HG02642 (cell line): Measurements from ENCODE around the gene ARAP3.
A peak's percentile ranks its signal among the peaks of the same experiment; 100 is the strongest.
"Not testable (repeated sequence)": the region's sequence is repeated elsewhere in the genome, so short reads cannot be mapped to it uniquely, and the experiment has no call there.

Experiments used
- ATAC-seq: cut with Tn5 transposase; IDR thresholded peaks from one replicate; pipeline ENCODE4 v1.9.1; 2021; ENCODE audit warnings: mild to moderate bottlenecking; ENCODE audit not compliant: unreplicated experiment, poor library complexity

Gene ARAP3

GRCh38 chr5:141623611-141624010, 58.4 kb downstream of the ARAP3 start:
- no peak for ATAC-seq

DNA sequence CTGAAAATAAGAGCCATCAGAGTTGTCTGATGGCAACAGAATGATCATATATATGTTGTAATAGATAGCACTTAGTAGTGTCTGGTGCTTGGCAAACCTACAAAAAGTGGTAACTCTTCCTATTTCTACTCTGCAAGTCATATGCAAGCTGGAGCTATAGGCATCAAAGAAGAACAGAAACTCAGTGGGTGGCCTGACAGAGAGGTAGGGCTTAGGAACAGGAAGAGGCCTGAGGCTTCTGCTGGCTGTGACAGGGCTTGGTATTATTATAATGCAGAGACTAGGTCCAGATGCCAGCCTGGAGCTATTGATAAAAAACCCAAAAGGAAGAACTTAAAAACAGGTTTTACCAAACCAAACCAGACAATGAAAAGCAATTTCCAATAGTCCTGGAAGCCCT, 58.8 kb downstream of the ARAP3 start:
- peak; percentile 39 for ATAC-seq

DNA sequence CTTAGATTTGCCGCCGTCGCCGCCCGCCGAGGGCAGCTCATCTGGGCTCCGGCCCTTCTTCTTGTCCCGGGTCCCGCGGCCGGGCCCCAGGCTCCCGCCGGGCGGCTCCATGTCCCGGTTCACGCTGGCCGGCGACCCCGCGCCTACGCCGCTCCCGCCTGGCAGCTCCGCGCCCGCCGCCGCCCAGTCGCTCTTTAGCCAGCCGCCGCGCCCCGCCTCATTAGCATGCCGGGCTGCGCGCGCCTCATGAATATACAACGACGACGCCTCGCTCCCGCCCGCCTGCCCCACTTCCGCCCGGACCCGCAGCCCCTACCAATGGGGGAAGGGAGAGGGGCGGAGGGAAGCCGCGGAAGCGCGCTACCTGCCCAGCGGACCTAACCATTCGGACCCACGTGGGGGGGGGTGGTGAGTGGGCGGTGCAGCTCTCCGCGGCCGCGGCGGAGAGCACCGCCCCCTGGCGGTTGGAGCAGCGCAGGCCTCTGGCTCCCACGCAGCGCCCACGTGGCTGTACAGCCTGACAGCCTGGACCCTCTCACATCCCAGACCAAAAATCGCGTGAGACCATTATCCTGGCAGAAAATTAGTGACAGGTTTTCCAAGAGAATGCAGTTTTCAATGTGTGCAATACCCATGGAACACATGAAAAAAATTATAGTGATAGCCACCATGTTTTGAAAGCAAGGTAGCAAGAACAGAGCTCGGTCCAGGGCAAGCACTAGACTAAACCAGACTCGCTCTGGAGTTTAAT, 63.1 kb downstream of the ARAP3 start, which contains the start of gene DIAPH1:
TSS of gene DIAPH1 (minus strand) at position 197 of the 751 bp plus-strand sequence. CDS start at position 111, 86 bp downstream.
- peak; percentile 85 for ATAC-seq

- peak; percentile 35 for ATAC-seq
Measured at GRCh38 chr5:141618030-141618803, 63.8 kb downstream of the ARAP3 start.

- no peak for ATAC-seq
Measured at GRCh38 chr5:141617682-141618029, 64.4 kb downstream of the ARAP3 start.

DNA sequence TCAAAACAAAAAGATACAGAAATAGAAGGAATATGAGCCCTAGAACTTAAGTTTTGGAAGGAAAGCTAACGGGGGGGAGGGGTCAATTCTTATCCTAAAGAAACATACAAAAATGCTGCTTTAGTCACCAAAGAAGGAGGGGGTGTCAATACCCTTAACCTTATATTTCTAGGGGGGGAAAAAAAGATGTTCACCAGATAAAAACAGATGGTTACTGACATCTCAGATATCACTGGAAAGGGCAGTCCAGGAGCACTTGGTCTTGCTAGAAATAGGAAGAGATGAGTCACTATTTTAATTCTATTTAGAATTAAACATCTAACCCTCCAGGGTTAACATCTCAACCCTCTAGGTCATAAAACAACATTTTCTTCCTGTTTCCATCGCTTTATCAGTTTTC, 64.9 kb downstream of the ARAP3 start:
- ATAC-seq: no peak

DNA sequence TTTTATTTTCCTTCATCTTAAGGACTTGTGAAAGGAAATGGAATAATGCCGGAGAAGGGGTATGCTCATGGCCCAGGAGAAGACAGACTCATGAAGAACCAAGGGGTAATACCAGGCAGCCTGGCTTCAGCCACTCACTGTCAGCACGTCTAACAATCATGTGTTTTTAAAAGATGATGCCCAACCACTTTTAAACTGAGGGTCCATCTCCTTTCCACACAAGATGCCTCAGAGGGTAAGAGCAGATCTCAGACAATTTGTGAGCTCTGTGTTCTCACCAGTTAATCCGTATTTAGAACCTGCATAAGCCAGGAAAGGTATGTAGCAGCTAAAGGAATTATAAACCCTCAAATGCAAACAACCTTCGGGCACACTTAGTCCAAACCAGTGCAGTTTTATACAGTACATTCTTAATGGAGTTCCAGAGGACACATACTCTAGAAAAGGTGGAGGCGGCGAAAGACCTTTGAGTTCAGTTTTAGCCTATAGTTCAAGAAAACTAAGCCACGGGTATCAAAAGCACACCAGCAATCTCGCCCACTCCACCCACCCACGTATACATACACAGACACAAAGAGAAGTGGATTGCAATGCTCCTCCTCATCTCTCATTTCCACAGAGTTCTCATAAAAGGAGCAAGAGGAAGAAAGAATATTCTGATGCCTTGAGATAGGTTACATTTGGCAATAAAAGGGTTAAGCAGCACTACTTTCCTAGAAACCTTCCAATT, 65.9 kb downstream of the ARAP3 start:
- ATAC-seq: no peak

DNA sequence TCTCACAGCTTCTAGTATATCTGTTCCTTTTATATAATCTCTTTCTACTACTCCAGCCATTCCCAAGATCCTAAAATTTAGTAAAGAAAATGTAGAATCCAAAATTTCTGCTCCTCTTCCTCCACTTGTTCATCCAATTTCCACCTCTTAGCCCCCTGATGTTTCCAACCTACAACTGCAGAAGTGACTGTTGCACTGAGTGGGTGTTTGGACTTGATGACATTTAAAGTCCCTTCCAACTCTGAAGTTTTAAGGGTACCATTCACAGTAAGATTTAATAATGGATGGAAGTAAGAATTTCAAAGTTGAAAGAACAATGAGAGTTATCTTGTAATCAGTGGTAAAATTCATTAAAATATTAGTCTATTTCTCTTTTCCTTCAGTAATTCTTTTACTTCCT, 68.7 kb downstream of the ARAP3 start:
- ATAC-seq: no peak

- ATAC-seq: no peak
Measured at GRCh38 chr5:141611289-141611688, 70.7 kb downstream of the ARAP3 start.

GRCh38 chr5:141609921-141610320, 72.1 kb downstream of the ARAP3 start:
- ATAC-seq: not testable (repeated sequence)

DNA sequence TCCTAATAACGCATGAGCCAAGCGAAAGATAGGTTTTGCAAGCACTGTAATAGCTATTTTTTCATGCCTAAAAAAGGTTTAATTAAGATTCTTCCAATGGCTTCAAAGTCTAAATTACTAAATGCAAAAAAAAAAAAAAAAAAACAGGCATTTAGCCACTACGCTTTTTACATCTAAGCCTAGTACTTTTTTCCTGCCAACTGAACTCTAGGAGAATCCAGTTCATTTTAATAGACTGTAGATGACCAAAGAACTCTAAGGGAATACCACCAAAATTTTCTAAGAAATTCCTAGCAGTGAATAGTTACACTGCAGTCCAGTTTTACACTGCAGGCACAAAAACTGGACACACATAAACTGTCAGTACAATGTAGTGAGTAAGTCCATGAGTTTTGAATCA, 73.0 kb downstream of the ARAP3 start:
- no peak for ATAC-seq

DNA sequence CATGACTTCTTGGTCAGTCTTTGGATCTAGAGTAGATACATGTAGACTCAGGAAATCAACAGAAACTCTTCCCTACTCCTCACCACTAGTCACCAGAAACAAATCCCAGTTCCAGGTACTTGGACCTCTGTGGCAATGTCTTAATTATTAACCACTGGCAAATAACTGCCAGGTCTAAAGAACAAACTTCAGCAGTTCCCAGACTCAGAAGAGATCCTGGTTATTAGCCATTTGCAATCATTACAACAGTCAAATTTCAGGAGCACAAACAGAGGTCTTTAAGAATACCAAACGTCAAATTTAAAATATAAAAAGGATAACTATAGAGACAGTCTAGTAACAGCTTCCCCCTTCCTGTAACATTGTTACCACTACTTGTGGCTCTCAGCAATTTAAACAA, 73.5 kb downstream of the ARAP3 start:
- ATAC-seq: no peak

GRCh38 chr5:141608046-141608445, 74.0 kb downstream of the ARAP3 start:
- ATAC-seq: no peak

GRCh38 chr5:141605523-141606277, 76.3 kb downstream of the ARAP3 start:
- ATAC-seq: peak; percentile 97

GRCh38 chr5:141603923-141604717, 77.9 kb downstream of the ARAP3 start:
- no peak for ATAC-seq
